Measurements from ENCODE around the gene TRPM7.

Gene TRPM7

DNA sequence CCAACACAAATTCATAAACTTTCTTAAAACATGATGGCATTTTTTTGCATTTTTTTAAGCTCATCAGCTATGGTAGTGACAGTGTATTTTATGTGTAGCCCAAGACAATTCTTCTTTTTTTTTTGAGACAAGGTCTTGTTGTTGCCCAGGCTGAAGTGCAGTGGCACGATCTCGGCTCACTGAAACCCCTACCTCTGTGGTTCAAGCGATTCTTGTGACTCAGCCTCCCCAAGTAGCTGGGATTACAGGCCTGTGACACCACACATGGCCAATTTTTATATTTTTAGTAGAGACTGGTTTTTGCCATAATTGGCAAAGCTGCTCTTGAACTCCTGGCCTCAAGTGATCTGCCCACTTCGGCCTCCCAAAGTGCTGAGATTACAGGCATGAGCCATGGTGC, 122.8 kb downstream of the TRPM7 start:
- TF ChIP-seq, protein P1, sequence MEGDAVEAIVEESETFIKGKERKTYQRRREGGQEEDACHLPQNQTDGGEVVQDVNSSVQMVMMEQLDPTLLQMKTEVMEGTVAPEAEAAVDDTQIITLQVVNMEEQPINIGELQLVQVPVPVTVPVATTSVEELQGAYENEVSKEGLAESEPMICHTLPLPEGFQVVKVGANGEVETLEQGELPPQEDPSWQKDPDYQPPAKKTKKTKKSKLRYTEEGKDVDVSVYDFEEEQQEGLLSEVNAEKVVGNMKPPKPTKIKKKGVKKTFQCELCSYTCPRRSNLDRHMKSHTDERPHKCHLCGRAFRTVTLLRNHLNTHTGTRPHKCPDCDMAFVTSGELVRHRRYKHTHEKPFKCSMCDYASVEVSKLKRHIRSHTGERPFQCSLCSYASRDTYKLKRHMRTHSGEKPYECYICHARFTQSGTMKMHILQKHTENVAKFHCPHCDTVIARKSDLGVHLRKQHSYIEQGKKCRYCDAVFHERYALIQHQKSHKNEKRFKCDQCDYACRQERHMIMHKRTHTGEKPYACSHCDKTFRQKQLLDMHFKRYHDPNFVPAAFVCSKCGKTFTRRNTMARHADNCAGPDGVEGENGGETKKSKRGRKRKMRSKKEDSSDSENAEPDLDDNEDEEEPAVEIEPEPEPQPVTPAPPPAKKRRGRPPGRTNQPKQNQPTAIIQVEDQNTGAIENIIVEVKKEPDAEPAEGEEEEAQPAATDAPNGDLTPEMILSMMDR (IDR thresholded peaks at IDR 0.05; ENCODE audit: poor library complexity, severe bottlenecking) = no peak
- no peak overlapping the region for H3K4me3 ChIP-seq (ENCODE audit: severe bottlenecking)
- no peaks in the 10 kb centered on the region for H3K27me3 ChIP-seq (ENCODE audit: insufficient read depth, poor library complexity, severe bottlenecking)
- no peak for DNase-seq (ENCODE audit: low spot score)
- ATAC-seq (ENCODE audit: low read depth) = no peak
- peaks cover 86% of the 10 kb centered on the region for H3K36me3 ChIP-seq (ENCODE audit: low read depth)
- H3K9me3 ChIP-seq (ENCODE audit: severe bottlenecking) = no peaks in the 10 kb centered on the region
- H3K27ac ChIP-seq (ENCODE audit: poor library complexity, severe bottlenecking) = no peak overlapping the region
- H3K4me1 ChIP-seq (ENCODE audit: insufficient read depth, poor library complexity, severe bottlenecking) = no peaks in the 10 kb centered on the region

DNA sequence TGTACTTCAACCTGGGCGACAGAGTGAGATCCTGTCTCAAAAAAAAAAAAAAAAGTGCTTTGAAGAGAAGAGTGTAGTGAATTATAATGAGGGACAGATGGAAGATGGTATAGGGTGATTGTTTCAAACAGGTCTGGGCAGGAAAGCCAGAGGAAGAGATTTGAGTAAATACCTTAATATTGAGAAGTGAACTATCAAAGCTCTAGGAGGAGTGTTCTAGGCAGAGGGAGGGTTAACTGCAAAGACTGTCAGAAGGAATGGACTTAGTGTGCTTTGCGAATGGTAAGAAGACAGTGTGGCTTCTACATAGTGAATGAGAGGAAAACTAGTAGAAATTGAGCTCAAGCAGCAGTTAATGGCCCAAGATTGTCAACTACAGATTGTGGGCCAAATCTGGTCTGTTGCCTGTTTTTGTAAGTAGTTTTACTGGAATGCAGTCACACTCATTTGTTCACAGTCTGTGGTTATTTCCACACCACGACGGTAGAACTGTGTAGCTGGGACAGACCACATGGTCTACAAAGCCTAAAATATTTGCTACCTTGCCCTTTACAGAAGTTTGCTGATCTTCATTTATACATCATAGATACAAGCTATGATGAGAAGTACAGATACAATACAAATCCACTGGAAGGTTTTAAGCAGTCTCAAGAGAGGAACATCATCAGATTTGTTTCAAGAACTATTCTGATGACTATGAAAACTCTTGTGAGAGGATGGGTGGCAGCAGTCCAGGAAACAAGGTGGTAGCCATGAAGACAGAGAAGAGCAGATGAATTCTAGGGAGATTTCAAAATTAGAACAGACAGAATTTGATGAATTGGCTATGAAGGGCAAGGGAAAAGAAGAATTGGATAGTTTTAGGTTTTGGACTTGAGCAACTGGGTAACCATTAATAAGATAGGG, 123.6 kb downstream of the TRPM7 start:
- H3K36me3 ChIP-seq (ENCODE audit: low read depth) = peaks cover 86% of the 10 kb centered on the region
- TF ChIP-seq, protein P1 (IDR thresholded peaks at IDR 0.05; ENCODE audit: poor library complexity, severe bottlenecking) = no peak
- H3K27me3 ChIP-seq (ENCODE audit: insufficient read depth, poor library complexity, severe bottlenecking) = no peaks in the 10 kb centered on the region

DNA sequence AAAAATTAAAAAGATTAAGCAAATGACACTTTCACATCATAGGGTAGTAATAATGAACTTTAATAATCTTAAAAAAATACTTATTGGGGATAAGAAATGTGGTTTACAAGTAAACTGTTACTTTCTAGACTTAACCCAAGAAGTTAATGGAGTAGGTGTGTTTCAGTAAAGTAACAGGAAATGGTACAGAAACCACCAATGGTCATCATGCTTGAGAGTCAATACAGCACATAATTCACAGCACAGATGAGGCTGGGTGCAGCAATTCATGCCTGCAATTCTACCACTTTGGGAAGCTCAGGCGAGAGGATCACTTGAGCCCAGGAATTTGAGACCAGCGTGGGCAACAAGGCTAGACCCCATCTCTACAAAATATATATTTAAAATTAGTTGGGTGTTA, 128.6 kb downstream of the TRPM7 start:
- no peak overlapping the region for H3K27ac ChIP-seq (ENCODE audit: poor library complexity, severe bottlenecking)
- TF ChIP-seq, protein P1 (IDR thresholded peaks at IDR 0.05; ENCODE audit: poor library complexity, severe bottlenecking) = no peak
- H3K27me3 ChIP-seq (ENCODE audit: insufficient read depth, poor library complexity, severe bottlenecking) = no peaks in the 10 kb centered on the region
- ATAC-seq (ENCODE audit: low read depth) (no peak), DNase-seq (ENCODE audit: low spot score) (no peak)
- H3K4me3 ChIP-seq (ENCODE audit: severe bottlenecking) = no peak overlapping the region
- H3K36me3 ChIP-seq (ENCODE audit: low read depth) = peaks cover 53% of the 10 kb centered on the region
- no peaks in the 10 kb centered on the region for H3K9me3 ChIP-seq (ENCODE audit: severe bottlenecking)
- no peaks in the 10 kb centered on the region for H3K4me1 ChIP-seq (ENCODE audit: insufficient read depth, poor library complexity, severe bottlenecking)

More for the DNA sequence above, 123.6 kb downstream of the TRPM7 start:
- no peak overlapping the region for H3K4me3 ChIP-seq (ENCODE audit: severe bottlenecking)
- H3K4me1 ChIP-seq (ENCODE audit: insufficient read depth, poor library complexity, severe bottlenecking) = no peaks in the 10 kb centered on the region
- DNase-seq (ENCODE audit: low spot score) (no peak), ATAC-seq (ENCODE audit: low read depth) (peak; percentile 33; the same call in 2 of the 3 replicates)
- H3K27ac ChIP-seq (ENCODE audit: poor library complexity, severe bottlenecking) = no peak overlapping the region
- no peaks in the 10 kb centered on the region for H3K9me3 ChIP-seq (ENCODE audit: severe bottlenecking)

DNA sequence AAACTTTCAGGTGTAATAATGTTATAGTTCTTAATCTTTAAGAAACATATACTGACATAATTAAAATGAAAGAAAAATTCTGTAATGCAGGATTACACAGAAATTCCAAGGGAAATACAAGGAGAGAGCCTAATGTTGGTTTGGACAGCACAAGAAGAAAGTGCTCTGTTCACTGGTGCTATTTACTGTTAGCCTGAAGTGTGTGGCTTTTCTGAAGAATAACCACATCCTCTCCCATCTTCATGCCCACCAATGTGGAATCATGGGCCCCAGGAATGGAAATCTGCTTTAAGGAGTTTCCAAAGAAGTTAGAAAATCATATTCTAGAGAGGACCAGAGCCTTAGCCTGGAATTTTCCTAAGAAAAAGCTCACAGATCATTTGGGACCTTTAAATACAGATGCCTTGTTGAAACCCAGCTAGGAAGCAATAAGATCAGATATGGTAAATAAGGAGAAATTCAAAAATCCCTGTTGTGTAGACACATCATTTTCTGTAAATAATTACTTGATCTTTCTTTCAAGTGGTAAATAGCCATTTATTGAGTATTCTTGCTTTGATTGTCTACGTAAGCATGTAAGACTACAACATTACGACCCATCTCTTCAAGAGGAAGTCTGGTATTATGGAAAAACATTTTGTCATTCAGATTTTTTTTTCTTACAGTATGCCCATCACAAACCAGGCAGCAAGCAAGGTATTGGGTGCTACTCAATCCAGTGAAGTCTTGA, 129.8 kb downstream of the TRPM7 start:
- no peaks in the 10 kb centered on the region for H3K27me3 ChIP-seq (ENCODE audit: insufficient read depth, poor library complexity, severe bottlenecking)
- H3K4me3 ChIP-seq (ENCODE audit: severe bottlenecking) = no peak overlapping the region
- no peaks in the 10 kb centered on the region for H3K4me1 ChIP-seq (ENCODE audit: insufficient read depth, poor library complexity, severe bottlenecking)
- no peaks in the 10 kb centered on the region for H3K9me3 ChIP-seq (ENCODE audit: severe bottlenecking)
- H3K27ac ChIP-seq (ENCODE audit: poor library complexity, severe bottlenecking) = no peak overlapping the region
- ATAC-seq (ENCODE audit: low read depth) (no peak), DNase-seq (ENCODE audit: low spot score) (no peak)
- TF ChIP-seq, protein P1 (IDR thresholded peaks at IDR 0.05; ENCODE audit: poor library complexity, severe bottlenecking) = no peak
- H3K36me3 ChIP-seq (ENCODE audit: low read depth) = peaks cover 43% of the 10 kb centered on the region
